Calu3 (cell line): ENCODE measurements around the gene AGBL4. TPM values are rescaled to one million over a fixed set of nuclear protein-coding genes. Genes with fewer than 3 reads are reported as not detected.

Experiments used
- BruUV-seq: library from RNA; stranded (reverse); fragments of 400-500 nt; replicated peaks from 2 replicates; lab custom pipeline; 2021; lab: Mats Ljungman, UMichigan
- CTCF ChIA-PET: fragments of 300-600 bp; sonication (Branson Sonifier 250); formaldehyde crosslinking; loops from one replicate; lab custom pipeline; 2022; ENCODE audit warnings: antibody characterized with exemption; lab: Charles Lee
- DNase-seq: peaks from one replicate; pipeline ENCODE4 v3.0.0; 2022
- H3K27ac Mint-ChIP-seq: one replicate; pipeline ENCODE4 v1.8.0; 2022; ENCODE audit warnings: mixed read lengths; ENCODE audit not compliant: unreplicated experiment
- H3K27me3 Mint-ChIP-seq: one replicate; pipeline ENCODE4 v1.8.0; 2022; ENCODE audit warnings: mixed read lengths; ENCODE audit not compliant: unreplicated experiment
- H3K36me3 Mint-ChIP-seq: one replicate; pipeline ENCODE4 v1.8.0; 2022; ENCODE audit warnings: mild to moderate bottlenecking, moderate library complexity, mixed read lengths; ENCODE audit not compliant: insufficient read depth, unreplicated experiment
- H3K4me1 Mint-ChIP-seq: one replicate; pipeline ENCODE4 v1.8.0; 2022; ENCODE audit warnings: mild to moderate bottlenecking, low read depth, mixed read lengths; ENCODE audit not compliant: unreplicated experiment
- H3K4me3 Mint-ChIP-seq: one replicate; pipeline ENCODE4 v1.8.0; 2022; ENCODE audit warnings: mild to moderate bottlenecking, low read depth, moderate library complexity, mixed read lengths; ENCODE audit not compliant: unreplicated experiment
- H3K9me3 Mint-ChIP-seq: one replicate; pipeline ENCODE4 v1.8.0; 2022; ENCODE audit warnings: low read depth, mixed read lengths; ENCODE audit not compliant: unreplicated experiment
- intact Hi-C: fragments of 100-400 bp; cut with micrococcal nuclease; formaldehyde crosslinking; loops from one replicate; pipeline ENCODE4 v1.10.0; 2022; ENCODE audit not compliant: unreplicated experiment
- total RNA-seq: library from RNA; stranded (reverse); gene quantifications from 2 replicates; pipeline ENCODE4 v1.2.3, GENCODE V29; 2022
- TF ChIP-seq, protein P1 (sequence below): fragments of 200-600 bp; IDR thresholded peaks from one replicate; pipeline ENCODE4 v1.8.0; 2022; ENCODE audit warnings: antibody characterized with exemption; ENCODE audit not compliant: unreplicated experiment

AGBL4 gene
- total RNA-seq, 1 experiment from 2014 or later: not detected

DNA sequence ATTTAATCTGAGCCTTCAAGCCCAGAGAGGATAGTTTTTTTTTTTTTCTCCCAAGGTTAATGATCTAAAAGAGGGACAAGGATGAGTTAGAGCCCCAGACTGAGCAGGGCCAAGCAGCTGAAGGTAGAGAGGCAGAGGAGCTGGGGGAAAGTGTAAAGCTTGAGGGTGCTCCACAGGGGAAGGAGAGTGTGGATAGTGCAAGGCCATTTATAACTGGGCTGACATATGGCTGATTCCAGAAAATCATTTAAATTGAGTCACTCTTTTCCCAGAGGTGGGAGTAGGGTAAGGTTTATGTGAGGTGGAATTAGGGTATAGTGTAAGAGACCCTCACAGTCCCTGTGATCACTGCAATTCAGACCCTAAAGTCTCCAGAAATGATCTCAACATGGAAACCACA lies 1302.8 kb downstream of the AGBL4 start:
- Mint-ChIP-seq H3K27ac (no peak overlapping the region), H3K9me3 (no peaks in the 10 kb centered on the region), H3K27me3 (no peaks in the 10 kb centered on the region), H3K4me1 (no peaks in the 10 kb centered on the region), H3K4me3 (no peak overlapping the region), H3K36me3 (no peaks in the 10 kb centered on the region)
- no TSS peak for BruUV-seq
- CTCF ChIA-PET: no interaction called here
- intact Hi-C loops: no loop called here
- no peak for DNase-seq
- TF ChIP-seq, protein P1, sequence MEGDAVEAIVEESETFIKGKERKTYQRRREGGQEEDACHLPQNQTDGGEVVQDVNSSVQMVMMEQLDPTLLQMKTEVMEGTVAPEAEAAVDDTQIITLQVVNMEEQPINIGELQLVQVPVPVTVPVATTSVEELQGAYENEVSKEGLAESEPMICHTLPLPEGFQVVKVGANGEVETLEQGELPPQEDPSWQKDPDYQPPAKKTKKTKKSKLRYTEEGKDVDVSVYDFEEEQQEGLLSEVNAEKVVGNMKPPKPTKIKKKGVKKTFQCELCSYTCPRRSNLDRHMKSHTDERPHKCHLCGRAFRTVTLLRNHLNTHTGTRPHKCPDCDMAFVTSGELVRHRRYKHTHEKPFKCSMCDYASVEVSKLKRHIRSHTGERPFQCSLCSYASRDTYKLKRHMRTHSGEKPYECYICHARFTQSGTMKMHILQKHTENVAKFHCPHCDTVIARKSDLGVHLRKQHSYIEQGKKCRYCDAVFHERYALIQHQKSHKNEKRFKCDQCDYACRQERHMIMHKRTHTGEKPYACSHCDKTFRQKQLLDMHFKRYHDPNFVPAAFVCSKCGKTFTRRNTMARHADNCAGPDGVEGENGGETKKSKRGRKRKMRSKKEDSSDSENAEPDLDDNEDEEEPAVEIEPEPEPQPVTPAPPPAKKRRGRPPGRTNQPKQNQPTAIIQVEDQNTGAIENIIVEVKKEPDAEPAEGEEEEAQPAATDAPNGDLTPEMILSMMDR: no peak

DNA sequence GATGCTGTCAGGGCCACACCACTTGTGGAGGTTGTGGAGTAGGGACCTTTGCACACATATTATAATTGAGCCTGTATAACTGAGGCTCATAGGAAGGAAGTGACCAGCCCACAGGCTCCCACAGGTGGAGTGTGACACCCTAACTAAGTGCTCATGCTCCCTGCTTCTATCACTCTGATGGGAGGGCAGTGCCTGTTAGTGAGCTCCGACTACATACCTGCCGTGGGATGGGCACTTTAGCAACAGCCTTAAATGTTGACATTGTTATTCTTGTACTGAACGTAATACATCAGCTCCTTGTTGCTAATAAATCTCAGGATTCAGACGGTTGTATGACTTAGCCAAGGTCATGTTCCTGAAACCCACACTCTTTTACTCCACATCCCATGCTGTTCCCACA lies 1305.0 kb downstream of the AGBL4 start:
- TF ChIP-seq, protein P1: no peak
- no peaks in the 10 kb centered on the region for H3K9me3 Mint-ChIP-seq
- H3K27me3 Mint-ChIP-seq: peaks cover 12% of the 10 kb centered on the region
- H3K27ac Mint-ChIP-seq: no peak overlapping the region
- intact Hi-C loops: no loop called here
- no TSS peak for BruUV-seq
- no peak overlapping the region for H3K4me3 Mint-ChIP-seq
- DNase-seq: no peak
- no peaks in the 10 kb centered on the region for H3K4me1 Mint-ChIP-seq
- CTCF ChIA-PET: no interaction called here
- H3K36me3 Mint-ChIP-seq: no peaks in the 10 kb centered on the region

DNA sequence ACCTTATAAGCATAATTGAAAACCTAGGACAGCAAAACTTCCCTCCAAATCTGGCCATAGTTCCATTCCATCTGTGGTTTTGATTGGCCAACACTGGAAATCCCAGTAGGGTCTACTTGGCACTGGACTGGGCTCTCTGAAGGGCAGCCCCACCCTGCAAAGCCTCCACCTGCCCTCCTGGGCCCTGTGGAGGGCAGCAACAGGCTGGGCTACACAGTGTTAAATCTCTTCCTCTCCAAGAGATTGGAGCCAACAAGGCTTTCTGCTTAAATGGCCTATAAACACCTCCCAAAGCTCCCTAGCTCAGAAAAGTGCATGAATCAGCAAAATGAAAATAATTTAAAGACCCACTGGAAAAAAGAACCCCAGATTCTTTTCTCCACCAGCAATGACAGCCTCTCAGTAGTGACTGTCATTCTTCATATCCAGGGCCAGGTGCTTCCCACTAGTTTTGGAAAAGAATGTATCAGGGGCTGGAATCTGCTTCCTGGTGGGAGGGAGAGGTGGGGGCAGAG lies 1305.6 kb downstream of the AGBL4 start:
- Mint-ChIP-seq H3K27me3 (peaks cover 12% of the 10 kb centered on the region), H3K36me3 (no peaks in the 10 kb centered on the region), H3K9me3 (no peaks in the 10 kb centered on the region), H3K4me1 (no peaks in the 10 kb centered on the region), H3K27ac (no peak overlapping the region), H3K4me3 (no peak overlapping the region)
- intact Hi-C loops: no loop called here
- TF ChIP-seq, protein P1: no peak
- no peak for DNase-seq
- CTCF ChIA-PET: no interaction called here
- no TSS peak for BruUV-seq

DNA sequence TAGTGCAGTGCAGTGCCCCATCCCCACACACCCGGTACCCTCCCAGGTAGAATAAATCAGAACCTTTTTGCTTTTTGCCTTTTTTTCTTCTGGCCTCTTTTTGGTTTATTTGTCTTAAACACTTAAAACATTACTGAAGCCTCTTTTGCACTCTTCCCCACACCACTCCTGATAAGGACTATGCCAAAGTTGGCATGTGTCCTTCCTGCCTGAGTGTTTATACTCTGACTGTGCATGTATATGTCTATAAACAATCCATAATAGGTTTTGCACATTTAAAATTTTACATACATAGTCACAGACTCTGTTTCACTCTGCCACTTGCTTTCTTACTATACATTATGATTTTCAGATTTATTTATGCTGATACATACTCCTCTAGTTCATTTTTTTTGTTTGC lies 1306.7 kb downstream of the AGBL4 start:
- intact Hi-C loops: no loop called here
- TF ChIP-seq, protein P1: no peak
- Mint-ChIP-seq H3K4me3 (no peak overlapping the region), H3K36me3 (no peaks in the 10 kb centered on the region), H3K9me3 (no peaks in the 10 kb centered on the region), H3K27me3 (peaks cover 12% of the 10 kb centered on the region), H3K4me1 (no peaks in the 10 kb centered on the region), H3K27ac (no peak overlapping the region)
- DNase-seq: no peak
- no TSS peak for BruUV-seq
- CTCF ChIA-PET: no interaction called here
